ENCODE data around the gene KIF21A.
A peak's percentile ranks its signal among the peaks of the same experiment; 100 is the strongest.

Gene KIF21A

DNA sequence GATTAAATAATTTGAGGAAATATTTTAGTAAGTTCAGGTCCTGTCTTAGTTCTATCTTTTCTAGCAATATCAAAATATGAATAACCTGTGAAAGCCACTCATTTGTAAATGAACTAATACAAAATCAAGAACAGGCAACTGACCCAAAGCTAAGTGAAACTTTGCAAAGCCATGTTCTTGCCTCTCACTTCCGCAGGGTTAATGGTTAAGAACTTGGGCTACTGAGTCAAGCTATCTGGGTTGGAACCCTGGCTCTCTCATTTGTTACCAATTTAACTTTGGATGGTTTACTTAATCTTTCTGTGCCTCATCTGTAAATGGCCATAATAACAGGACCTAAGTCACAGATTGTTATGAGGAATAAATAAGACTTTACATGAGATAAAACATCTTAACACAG lies 2.8 kb downstream of the KIF21A start:
- no peak for DNase-seq (ENCODE audit: low read depth, low spot score)

DNA sequence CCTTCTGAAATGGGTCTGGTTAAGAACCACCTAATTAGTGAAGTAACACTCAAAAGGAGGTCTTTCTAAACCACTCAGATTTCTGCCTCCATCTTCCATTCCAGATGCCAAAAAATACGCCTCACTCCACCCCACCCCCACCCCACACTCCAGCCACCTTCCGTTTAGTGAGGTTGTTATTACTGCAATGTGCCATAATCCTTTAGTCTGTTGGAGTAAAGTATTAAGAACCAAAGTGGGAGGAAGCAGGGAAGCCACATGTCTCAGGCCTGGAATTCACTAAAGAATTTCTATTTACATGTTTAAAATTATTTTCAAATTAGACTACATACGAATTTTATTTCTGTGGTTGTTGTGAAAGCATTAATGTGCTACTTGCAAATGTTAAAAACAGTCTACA lies 7.4 kb downstream of the KIF21A start:
- no peak for DNase-seq (ENCODE audit: low read depth, low spot score)

DNA sequence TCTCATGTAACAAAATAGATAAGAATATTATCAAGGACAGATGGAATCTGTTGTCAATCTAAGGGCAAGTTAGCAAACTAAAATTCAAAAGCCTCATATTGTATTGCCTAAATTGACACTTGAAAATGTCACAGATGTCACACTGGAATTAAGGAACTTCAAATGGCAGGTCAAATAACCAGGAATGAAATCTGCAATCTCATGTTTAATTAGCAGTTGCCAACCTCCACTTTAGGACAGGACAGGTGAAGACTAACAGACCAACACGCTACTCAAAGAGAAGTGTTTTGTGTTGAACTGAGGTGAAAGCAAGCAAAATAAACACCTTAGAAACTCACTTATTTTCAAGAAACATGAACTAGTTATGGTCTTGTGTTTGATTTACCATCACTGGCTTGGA lies 11.1 kb downstream of the KIF21A start:
- DNase-seq (ENCODE audit: low read depth, low spot score) = no peak

DNA sequence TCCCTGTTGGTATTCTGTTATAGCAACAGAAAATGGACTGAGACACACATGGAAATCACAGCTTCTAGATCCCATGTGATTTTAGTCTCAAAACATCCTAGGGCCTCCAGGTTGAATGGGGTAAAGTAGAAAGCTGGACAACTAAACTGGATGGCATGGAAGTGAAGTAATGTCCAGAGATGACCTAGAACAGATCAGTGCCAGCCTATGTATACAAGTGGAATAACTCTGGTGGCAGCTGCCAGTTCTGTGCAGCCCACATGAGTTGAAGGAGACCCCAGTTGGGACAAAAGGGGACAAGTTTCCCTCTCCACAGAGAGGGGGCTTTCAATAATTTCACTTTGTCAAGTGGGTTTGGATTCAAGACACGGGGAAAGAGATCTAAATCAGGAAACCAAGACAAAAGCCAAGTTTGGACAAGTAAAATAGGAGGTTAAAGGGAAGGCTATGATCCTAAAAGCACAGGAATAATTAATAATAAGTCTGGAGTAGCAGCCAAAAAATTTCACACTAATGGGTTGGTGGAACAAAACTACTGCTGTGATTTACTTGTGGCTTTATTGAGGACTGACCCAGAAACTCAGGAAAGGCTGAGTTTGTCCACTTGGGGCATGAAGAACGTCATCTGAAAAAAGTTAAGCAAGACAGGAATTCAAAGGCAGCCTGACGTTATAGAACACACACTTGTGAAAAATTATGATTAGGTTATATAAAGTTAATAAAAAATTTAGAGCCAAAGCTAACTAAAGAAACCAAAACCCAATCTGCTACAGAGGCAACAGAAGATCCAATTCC lies 11.7 kb downstream of the KIF21A start:
- no peak for DNase-seq (ENCODE audit: low read depth, low spot score)

DNA sequence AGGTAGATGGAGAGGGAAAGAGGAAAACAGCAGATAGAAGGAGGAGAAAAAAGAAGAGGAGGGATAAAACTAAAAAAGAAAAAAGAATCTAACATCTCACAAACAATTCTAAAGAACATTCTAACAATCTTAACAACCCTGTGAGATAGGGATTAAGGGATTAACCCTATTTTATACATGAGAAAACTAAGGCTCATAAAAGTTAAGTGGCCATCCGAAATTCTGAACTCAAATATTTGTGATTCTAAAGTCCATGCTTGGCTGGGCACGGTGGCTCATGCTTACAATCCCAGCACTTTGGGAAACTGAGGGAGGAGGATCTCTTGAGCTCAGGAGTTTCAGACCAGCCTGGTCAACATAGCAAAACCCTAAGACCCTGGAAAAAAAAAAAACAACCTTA lies 13.1 kb downstream of the KIF21A start:
- DNase-seq (ENCODE audit: low read depth, low spot score) = no peak

DNA sequence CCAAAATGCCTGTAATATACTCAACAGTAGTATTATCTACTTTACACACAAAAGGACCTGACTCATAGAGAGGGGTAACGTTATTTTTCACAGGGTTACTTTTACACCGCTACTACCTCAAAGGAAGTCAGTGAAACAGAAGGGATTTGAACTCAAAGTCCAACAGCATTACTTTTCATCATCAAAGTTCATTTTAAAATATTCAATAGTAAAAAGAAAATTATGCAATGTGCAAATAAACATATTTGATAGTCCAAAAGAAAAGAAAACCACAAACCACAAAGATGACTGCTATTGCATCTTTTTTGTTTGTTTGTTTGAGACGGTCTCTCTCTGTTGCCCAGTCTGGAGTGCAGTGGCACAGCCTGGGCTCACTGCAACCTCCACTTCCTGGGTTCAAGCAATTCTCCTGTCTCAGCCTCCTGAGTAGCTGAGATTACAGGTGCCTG lies 15.5 kb downstream of the KIF21A start:
- no peak for DNase-seq (ENCODE audit: low read depth, low spot score)

DNA sequence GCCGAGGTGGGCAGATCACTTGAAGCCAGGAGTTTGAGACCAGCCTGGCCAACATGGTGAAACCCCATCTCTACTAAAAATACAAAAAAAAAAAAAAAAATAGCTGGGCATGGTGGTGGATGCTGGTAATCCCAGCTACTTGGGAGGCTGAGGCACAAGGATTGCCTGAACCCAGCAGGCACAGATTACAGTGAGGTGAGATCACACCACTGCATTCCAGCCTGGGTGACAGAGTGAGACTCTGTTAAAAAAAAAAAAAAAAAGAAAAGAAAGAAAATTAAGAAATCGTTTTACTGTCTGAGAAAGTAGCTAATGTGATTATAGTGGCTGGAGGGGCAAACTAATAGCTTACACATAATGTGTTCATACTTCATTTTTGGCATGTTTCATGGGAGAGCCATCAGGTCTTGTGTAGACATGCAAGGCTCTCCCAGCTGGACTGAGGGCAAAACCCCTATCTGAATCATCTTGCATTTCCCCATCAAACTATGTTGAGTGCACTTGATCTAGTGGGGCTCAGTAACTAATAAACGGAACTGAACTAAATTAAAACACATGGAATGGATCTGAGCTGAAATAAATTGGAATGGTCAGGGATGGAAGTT lies 16.2 kb downstream of the KIF21A start:
- DNase-seq (ENCODE audit: low read depth, low spot score) = no peak

DNA sequence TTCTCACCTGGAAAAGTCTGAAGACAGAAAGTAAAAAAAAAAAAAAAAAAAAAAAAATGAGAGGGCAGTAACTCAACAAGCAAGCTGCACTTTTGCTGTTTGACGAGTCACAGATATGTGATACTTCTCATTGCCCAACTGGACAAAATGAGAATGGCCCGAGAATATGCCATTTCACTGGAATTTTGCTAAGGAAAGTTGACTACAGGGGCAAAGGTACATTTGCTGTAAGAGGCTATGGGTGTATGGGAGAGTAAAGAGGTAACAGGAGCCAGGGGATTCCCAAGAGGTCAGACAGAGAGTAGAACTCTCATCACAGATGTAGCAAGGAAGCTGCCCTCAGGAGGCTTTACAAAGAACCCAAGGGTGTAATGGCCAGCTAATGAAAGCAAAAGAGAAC lies 22.9 kb downstream of the KIF21A start:
- DNase-seq (ENCODE audit: low read depth, low spot score) = no peak

DNA sequence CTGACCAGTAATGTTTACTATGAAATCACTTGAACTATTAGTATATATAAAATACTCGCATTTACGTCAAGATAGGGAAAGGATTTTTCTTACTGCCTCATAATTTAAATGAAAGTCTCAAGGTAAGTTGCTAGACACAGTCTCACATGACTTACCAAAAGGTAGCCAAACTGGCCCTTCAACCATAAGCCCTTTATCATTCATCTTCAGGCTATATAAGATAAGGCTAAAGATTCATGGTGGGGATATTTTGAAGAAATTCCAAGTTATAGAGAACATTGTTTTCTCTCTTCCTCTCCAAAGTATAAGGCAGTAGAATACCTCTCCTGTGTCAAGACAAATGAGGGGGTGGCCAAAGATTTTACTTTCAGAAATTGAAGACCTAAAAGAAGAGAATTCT lies 23.4 kb downstream of the KIF21A start:
- DNase-seq (ENCODE audit: low read depth, low spot score) = no peak

DNA sequence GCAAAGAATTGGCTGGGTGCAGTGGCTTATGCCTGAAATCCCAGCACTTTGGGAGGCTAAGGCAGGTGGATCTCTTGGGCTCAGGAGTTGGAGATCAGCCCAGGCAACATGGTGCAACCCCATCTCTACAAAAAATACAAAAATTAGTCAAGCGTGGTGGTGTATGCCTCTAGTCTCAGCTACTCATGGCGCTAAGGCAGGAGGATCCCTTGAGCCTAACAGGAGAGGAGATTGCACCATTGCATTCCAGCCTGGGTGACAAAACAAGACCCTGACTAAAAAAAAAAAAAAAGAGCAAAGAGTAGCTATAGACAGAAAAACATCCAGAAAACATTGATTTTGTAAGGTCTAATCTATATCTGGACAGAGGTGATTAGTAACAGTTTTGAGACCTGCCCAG lies 25.0 kb downstream of the KIF21A start:
- DNase-seq (ENCODE audit: low read depth, low spot score) = no peak

DNA sequence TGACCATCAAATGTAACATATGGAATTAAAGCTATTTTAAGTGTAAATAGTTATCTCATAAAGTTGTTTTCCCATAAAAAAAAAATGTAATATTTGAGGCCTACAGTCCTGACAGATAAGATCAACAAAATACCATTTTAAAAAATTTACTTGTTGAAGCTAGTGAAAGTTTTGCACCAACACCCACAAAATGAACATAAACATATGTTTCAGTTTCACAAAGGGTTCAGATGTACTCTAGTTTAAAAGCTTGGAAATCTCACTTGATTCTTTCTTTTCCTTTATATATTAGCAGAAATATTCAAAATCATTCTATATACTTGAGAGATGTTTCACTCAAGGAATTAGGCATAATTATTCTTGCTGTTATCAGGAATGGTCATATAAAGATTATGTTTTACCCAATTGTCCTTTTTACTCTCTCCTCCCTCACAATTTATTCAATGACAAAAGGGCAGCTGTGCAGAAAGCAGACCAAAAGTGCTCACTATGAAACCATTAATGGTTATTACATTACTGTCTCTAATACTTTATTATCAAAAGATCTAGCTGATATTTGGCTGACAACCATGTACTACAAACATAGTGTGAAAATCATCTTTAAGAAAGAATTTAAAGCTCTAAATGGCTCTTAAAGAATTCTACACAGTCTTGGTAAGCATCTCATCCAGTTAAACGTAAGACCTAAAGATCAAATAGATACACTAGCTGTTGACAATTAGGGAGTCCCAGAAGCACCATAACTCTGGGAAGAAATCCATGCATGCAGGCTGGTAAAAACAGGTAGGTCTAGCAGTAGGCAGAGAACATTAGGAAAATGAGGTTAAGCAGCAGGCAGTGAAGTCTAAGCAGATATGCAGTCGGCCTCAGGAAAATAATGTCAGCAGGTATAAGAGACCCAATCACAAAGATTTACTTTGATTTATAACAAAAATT lies 28.8 kb downstream of the KIF21A start:
- no peak for DNase-seq (ENCODE audit: low read depth, low spot score)

DNA sequence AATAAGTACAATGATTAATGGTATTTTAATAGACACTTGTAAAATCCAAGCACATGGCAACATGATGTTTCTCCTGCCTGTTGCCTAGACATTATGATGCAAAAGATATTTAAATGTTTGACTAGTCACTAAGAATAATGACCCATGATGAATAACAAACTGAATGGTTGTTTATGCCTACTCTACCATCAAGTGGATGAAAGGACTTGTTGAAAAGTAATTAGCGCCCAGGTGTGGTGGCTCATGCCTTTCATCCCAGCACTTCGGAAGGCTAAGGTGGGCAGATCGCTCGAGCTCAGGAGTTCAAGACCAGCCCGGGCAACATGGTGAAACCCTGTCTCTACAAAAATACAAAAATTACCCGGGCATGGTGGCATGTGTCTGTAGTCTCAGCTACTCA lies 30.7 kb downstream of the KIF21A start:
- peak; percentile 31 for DNase-seq (ENCODE audit: low read depth, low spot score)

DNA sequence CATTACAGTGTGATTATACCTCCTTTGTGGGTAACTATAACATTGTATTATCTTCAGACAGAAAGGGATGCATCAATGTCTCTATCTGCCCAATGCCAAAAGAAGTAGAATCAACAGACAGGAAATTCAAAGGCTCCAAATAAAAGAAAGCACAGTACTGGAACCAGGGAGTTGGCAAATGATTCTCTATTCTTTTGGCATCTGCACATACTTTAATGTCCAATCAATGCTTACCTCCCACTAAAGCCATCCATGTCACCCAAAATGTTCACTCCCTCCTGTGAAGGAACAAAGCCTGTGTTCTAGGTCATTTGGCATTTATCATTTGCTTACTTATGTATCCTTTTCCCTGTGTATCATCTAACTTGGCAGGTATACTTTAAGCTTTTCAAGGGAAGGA lies 36.7 kb downstream of the KIF21A start:
- no peak for DNase-seq (ENCODE audit: low read depth, low spot score)

DNA sequence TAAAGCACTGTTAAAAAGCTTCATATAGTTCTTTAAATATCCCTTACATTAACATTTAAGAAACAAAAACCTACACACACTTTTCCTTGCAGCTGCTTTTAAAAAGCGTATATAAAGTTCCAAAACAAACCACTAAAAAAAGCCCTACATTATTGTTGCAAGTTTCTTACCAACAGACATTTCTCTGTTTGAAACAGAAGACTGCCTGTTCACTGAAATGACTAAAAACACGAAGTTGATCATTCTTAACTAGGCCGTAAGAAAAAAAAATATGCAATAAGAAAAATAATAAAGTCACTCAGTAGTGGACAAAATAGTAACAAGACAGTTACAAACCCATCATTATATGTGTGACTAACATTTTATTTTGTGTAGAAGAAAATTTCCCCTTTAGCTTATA lies 37.3 kb downstream of the KIF21A start:
- DNase-seq (ENCODE audit: low read depth, low spot score) = no peak

DNA sequence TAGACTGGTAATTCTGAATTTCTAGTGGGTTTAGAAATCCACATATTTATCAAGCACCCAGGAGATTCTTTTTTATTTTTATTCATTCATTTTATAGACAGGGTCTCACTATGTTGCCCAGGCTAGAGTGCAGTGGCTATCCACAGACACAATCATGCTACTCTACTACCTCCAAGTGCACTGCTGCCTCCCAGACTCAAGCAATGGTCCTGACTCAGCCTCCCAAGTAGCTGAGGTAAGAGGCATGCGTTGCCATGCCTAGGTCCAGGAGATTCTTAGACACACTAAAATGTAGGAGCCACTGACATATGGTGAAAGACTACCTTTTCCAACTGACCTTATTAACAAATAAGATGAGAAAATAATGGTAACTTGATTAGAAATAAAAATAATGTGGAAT lies 38.9 kb downstream of the KIF21A start:
- no peak for DNase-seq (ENCODE audit: low read depth, low spot score)

DNA sequence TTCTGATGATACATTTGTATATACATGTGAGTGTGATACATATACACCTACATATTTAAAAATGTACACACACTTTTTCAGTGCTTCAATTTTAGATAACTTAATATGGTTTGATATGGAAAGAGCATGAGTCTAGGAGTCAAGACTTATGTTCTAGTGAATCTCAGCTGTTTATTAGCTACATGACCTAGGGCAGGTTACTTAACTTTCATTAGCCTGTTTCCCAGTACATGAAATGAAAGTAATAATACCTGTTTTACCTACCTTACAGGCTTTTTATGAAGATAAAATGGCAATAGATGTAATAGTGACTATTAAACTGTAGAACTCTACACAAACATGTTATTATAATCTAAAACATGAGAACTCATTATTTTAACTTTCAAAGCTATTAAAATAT lies 39.5 kb downstream of the KIF21A start:
- DNase-seq (ENCODE audit: low read depth, low spot score) = no peak

DNA sequence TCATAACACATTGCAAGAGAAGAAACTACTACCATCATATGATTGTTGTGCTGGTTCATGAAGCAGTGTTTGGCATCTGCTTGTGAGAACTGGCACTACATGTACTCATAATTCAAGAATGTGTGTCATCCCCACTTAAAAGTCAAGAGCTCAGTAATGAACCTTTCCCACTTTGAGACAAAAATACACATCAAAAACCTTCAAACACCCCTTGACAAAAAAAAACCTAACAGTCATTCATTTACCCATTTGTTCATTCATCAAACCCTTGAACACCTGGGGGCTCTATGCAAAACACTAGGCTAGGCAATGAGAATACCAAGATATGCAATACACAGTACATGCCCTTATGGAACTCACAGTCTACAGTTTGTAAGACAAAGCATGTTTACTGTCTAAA lies 40.0 kb downstream of the KIF21A start:
- no peak for DNase-seq (ENCODE audit: low read depth, low spot score)

DNA sequence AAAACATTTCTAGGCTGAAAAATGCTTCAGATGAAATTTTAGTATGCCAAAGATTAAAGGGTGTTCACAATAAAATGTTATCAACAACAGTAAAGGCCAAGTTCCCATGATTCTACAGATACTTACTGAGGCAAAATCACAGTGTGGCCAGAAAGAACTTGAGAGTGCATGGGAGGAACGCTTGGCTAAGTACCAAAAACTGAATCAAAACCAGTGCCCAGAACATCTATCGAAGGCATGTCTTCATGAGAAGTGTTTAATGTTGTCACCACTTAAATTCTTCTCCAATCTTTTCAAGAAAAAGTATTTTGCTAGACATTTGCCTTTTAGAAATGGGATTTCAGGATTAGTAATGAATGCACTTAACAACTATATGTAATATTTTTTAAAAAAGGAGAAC lies 41.5 kb downstream of the KIF21A start:
- DNase-seq (ENCODE audit: low read depth, low spot score) = no peak

DNA sequence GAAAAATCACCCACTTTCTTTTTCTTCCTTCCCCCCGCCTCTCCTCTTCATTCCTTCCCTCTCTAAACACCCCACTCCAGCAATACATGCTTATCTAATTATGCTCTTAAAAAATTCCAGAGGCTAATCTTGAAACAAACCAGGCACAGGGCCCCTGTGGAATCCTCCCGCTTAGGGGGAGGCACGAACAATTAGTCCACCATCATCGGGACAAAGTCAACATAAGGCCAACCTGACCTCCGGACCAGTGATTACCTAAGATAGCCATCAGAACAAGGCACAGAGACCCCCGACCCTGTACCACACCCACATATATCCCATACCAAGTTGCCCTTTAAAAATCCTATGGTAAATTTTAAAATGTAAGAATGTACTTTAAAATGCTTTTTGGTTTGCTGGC lies 47.1 kb downstream of the KIF21A start:
- peak; percentile 40 for DNase-seq (ENCODE audit: low read depth, low spot score)

DNA sequence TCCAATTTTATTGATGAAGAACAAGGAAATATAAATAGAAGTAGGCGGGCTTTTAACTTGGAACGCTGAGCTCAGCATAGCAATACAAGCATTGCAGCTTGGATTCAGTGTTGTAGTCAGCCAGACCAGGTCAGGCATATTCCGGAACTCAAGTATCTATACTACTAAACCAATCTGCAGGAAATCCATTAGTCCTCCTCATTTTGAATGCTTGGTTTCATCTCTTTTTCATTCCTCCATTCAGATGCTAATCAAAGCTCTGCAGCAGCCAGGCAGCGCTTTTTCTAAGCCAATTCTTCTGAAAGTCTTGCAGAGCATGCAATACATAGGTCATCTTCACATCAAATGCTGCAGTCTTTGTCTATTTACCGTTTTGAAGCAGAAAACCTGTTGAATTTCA lies 49.0 kb downstream of the KIF21A start:
- DNase-seq (ENCODE audit: low read depth, low spot score) = peak; percentile 13

DNA sequence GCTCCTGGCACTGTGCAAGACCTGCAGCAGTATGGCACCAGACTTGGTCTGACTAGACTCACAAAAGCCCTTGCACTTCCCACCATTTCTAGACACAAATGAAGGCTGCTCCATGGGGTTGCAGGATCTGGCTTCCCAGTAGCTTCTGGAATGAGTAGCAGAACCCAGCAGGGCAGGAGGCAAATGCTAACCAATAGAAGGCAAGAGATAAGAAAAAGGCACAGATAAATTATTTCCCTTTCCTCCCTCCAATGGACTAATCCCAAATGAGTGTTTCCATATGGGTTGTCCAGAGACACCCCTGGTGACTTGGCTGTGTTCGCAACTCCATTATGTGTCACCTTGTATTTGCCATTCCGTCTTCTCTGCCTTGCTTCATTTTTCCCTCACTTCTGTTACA lies 49.7 kb downstream of the KIF21A start:
- DNase-seq (ENCODE audit: low read depth, low spot score) = peak; percentile 21

DNA sequence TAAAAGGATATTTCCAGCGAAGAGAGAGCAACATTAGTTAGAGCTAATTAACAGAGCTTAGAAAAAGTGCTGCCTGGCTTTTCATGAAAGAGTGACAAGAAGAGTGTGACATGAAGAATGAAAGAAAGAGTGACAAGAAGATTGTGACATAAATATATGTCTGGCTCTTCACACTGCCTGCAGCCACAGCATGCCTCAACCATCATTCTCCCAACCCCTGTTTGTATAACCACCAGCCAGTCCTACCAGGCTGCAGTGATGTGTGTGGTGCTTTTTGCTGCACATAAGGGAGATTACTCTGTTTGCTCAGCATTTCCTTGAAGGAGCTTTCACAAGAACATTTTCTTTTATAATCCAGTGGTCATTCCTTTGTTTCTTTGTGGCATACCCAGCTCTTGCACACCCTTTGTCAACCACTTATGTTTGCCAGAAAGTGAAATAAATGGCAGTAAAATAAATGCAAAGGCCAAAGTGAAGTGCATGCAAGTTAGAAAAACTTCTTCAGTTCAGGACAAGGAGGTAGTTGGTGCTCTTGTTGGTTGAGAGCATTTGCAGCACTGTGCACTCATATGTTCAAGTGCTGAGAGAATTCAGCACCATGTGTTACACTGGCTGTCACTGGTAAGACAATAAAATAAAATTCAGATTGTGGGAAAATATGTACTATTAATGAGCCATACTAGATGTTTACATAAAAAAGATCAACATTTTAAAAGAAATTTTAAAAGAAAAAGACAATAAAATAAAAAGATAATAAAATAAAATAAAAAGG lies 50.6 kb downstream of the KIF21A start:
- no peak for DNase-seq (ENCODE audit: low read depth, low spot score)
